ENCODE measurements around the gene HIGD2A. TPM values are rescaled to one million over a fixed set of nuclear protein-coding genes. Genes with fewer than 3 reads are reported as not detected.

Gene HIGD2A
- total and polyA plus RNA-seq, 4 donors, result 18.4 to 127 (median 67.8) TPM

DNA sequence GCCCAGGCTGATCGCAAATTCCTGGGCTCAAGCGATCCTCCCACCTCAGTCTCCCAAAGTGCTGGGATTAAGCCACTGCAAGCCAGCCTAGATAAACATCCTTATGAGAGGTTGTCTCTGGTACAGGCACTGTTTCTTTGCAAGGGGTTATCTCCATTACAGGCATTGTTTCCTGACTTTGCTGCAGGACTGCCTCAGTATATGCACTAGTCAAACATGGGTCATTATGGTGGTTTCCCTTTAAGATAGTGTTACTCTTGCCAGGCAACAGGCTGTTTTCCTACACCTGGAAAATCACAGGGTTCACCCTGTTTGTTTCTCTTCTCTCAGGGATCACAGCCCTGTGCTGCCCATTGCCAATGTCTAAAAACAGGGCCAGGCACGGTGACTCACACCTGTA, 35.6 kb downstream of the HIGD2A start (continued):
- TF ChIP-seq, protein P1, sequence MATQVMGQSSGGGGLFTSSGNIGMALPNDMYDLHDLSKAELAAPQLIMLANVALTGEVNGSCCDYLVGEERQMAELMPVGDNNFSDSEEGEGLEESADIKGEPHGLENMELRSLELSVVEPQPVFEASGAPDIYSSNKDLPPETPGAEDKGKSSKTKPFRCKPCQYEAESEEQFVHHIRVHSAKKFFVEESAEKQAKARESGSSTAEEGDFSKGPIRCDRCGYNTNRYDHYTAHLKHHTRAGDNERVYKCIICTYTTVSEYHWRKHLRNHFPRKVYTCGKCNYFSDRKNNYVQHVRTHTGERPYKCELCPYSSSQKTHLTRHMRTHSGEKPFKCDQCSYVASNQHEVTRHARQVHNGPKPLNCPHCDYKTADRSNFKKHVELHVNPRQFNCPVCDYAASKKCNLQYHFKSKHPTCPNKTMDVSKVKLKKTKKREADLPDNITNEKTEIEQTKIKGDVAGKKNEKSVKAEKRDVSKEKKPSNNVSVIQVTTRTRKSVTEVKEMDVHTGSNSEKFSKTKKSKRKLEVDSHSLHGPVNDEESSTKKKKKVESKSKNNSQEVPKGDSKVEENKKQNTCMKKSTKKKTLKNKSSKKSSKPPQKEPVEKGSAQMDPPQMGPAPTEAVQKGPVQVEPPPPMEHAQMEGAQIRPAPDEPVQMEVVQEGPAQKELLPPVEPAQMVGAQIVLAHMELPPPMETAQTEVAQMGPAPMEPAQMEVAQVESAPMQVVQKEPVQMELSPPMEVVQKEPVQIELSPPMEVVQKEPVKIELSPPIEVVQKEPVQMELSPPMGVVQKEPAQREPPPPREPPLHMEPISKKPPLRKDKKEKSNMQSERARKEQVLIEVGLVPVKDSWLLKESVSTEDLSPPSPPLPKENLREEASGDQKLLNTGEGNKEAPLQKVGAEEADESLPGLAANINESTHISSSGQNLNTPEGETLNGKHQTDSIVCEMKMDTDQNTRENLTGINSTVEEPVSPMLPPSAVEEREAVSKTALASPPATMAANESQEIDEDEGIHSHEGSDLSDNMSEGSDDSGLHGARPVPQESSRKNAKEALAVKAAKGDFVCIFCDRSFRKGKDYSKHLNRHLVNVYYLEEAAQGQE (IDR thresholded peaks at IDR 0.05), result no peak
- TF ChIP-seq, protein P2, sequence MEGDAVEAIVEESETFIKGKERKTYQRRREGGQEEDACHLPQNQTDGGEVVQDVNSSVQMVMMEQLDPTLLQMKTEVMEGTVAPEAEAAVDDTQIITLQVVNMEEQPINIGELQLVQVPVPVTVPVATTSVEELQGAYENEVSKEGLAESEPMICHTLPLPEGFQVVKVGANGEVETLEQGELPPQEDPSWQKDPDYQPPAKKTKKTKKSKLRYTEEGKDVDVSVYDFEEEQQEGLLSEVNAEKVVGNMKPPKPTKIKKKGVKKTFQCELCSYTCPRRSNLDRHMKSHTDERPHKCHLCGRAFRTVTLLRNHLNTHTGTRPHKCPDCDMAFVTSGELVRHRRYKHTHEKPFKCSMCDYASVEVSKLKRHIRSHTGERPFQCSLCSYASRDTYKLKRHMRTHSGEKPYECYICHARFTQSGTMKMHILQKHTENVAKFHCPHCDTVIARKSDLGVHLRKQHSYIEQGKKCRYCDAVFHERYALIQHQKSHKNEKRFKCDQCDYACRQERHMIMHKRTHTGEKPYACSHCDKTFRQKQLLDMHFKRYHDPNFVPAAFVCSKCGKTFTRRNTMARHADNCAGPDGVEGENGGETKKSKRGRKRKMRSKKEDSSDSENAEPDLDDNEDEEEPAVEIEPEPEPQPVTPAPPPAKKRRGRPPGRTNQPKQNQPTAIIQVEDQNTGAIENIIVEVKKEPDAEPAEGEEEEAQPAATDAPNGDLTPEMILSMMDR (IDR thresholded peaks at IDR 0.05; ENCODE audit: low read depth, low read length, missing input control), result no peak

DNA sequence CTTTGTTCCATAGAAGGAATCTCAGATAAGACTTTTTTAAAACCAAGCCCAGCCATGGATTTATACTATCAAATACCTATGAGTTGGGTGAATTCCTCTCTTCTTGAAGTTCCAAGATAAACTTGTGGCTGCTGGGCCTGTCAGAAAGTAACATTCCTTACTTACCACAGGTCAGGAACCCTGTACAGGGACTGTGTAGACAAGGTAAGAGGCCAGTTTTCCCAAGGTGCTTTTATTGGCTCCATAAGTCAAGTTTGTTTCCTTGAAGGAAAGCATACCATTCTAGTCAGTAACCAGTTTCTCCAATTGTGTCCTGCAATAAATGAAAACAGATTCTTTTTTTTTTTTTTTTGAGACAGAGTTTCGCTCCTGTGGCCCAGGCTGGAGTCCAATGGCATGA, 36.6 kb downstream of the HIGD2A start:
- TF ChIP-seq TAF1 (conservative IDR thresholded peaks at IDR 0.05), result no peak
- TF ChIP-seq, protein P2 (IDR thresholded peaks at IDR 0.05; ENCODE audit: low read depth, low read length, missing input control), result no peak
- TF ChIP-seq RXRA (IDR thresholded peaks at IDR 0.05), result no peak
- TF ChIP-seq HNF4G (IDR thresholded peaks at IDR 0.05), result no peak
- TF ChIP-seq, protein P1 (IDR thresholded peaks at IDR 0.05), result no peak
- TF ChIP-seq, protein P3, sequence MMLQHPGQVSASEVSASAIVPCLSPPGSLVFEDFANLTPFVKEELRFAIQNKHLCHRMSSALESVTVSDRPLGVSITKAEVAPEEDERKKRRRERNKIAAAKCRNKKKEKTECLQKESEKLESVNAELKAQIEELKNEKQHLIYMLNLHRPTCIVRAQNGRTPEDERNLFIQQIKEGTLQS (IDR thresholded peaks at IDR 0.05), result no peak
- no peak for TF ChIP-seq GABPA (IDR thresholded peaks at IDR 0.05 in 1 of 2, conservative IDR thresholded peaks at IDR 0.05 in 1 of 2)
- TF ChIP-seq JUND (IDR thresholded peaks at IDR 0.05), result no peak
- TF ChIP-seq SP1 (IDR thresholded peaks at IDR 0.05), result no peak
- no peak overlapping the region for H3K9ac ChIP-seq (ENCODE audit: low read depth in 1 of 2, low read length in 2 of 2)
- no peak overlapping the region for H3K4me3 ChIP-seq (ENCODE audit: low read depth in 1 of 3, low read length in 3 of 3)
- no peak overlapping the region for H3K27ac ChIP-seq (ENCODE audit: low read depth in 1 of 2, low read length in 2 of 2)
- 93% methylated on average over 1 of the region's 1 CpG for WGBS
- peaks cover 0 to 2% (median 0%) of the 10 kb centered on the region in 4 donors for H3K27me3 ChIP-seq (ENCODE audit: control insufficient read depth in 4 of 4, insufficient read depth in 4 of 4, low read length in 3 of 4)
- H3K9me3 ChIP-seq (ENCODE audit: control insufficient read depth in 4 of 4, low read length in 3 of 4), result no peaks in the 10 kb centered on the region
- H3K36me3 ChIP-seq (ENCODE audit: control insufficient read depth in 4 of 4, insufficient read depth in 3 of 4, low read depth in 1 of 4, low read length in 3 of 4), result no peaks in the 10 kb centered on the region
- no peak for DNase-seq (ENCODE audit: low spot score)
- no peaks in the 10 kb centered on the region for H3K4me1 ChIP-seq (ENCODE audit: control insufficient read depth in 4 of 4, insufficient read depth in 4 of 4, low read length in 3 of 4)

Data from liver (tissue), 9 donors.